Hepatocyte (in vitro differentiated cells): ENCODE data around the gene RAMAC. TPM values are rescaled to one million over a fixed set of nuclear protein-coding genes. Genes with fewer than 3 reads are reported as not detected.

Source experiments
- DNase-seq: peaks from one replicate; pipeline ENCODE4 v3.0.0-alpha.2; 2016; ENCODE audit warnings: low spot score
- H2AFZ ChIP-seq: fragments of 200-600 bp; sonication (generic); 2 replicates; pipeline ENCODE4 v1.6.0; 2016; ENCODE audit warnings: antibody characterized with exemption, mild to moderate bottlenecking
- H3K27ac ChIP-seq: fragments of 200-600 bp; sonication (generic); 2 replicates; pipeline ENCODE4 v1.5.1; 2016; ENCODE audit warnings: mild to moderate bottlenecking
- H3K27me3 ChIP-seq: fragments of 200-600 bp; sonication (generic); 2 replicates; pipeline ENCODE4 v1.6.1; 2016
- H3K36me3 ChIP-seq: fragments of 200-600 bp; sonication (generic); replicated peaks from 2 replicates; pipeline ENCODE4 v1.5.1; 2016; ENCODE audit warnings: low read depth; ENCODE audit not compliant: insufficient read depth
- H3K4me1 ChIP-seq: fragments of 200-600 bp; sonication (generic); 2 replicates; pipeline ENCODE4 v1.5.1; 2016; ENCODE audit warnings: mild to moderate bottlenecking, moderate library complexity; ENCODE audit not compliant: insufficient read depth
- H3K4me2 ChIP-seq: fragments of 200-600 bp; sonication (generic); 2 replicates; pipeline ENCODE4 v1.6.0; 2016
- H3K4me3 ChIP-seq: fragments of 200-600 bp; sonication (generic); 2 replicates; pipeline ENCODE4 v1.5.1; 2016; ENCODE audit warnings: mild to moderate bottlenecking
- H3K79me2 ChIP-seq: fragments of 200-600 bp; sonication (generic); 2 replicates; pipeline ENCODE4 v1.6.0; 2017; ENCODE audit warnings: mild to moderate bottlenecking
- H3K9me2 ChIP-seq: fragments of 200-600 bp; sonication (generic); replicated peaks from 2 replicates; pipeline ENCODE4 v1.6.0; 2017; ENCODE audit warnings: mild to moderate bottlenecking; ENCODE audit not compliant: insufficient read depth
- H3K9me3 ChIP-seq: fragments of 200-600 bp; sonication (generic); 2 replicates; pipeline ENCODE4 v1.5.1; 2016; ENCODE audit warnings: low read depth, mild to moderate bottlenecking
- H4K20me1 ChIP-seq: fragments of 200-600 bp; sonication (generic); 2 replicates; pipeline ENCODE4 v1.6.0; 2016; ENCODE audit warnings: mild to moderate bottlenecking; ENCODE audit not compliant: insufficient read depth, poor library complexity, severe bottlenecking
- EZH2 ChIP-seq: fragments of 200-600 bp; sonication (generic); IDR thresholded peaks from 2 replicates; pipeline ENCODE4 v1.6.1; 2016; ENCODE audit warnings: antibody characterized with exemption, mild to moderate bottlenecking, borderline replicate concordance
- EZH2phosphoT487 ChIP-seq: fragments of 200-600 bp; sonication (generic); IDR thresholded peaks from one replicate; pipeline ENCODE4 v1.6.1; 2018; ENCODE audit warnings: antibody characterized with exemption, mild to moderate bottlenecking, low read depth, moderate library complexity; ENCODE audit not compliant: unreplicated experiment, severe bottlenecking
- WGBS: methylation state at CpG from one replicate; pipeline ENCODE4 v1.1.6; 2016; ENCODE audit warnings: low lambda C conversion rate; ENCODE audit errors: missing lambda C conversion rate; 5-methylcytosine and 5-hydroxymethylcytosine counted together
- polyA plus RNA-seq: library from polyadenylated mRNA; unstranded; fragments of >200 nt; fragmentation: Nextera tagmentation; extraction: Ambion mirVana; gene quantifications from 2 replicates; pipeline ENCODE4 v1.2.1, GENCODE V29; 2016
- total RNA-seq: library from RNA; depleted of rRNA; stranded (reverse); fragments of >200 nt; gene quantifications from 2 replicates; pipeline ENCODE4 v1.2.3, GENCODE V29; 2014
- TF ChIP-seq, protein P1 (sequence below): fragments of 200-600 bp; sonication (generic); IDR thresholded peaks from 2 replicates; pipeline ENCODE4 v1.5.1; 2016; ENCODE audit warnings: antibody characterized with exemption, mild to moderate bottlenecking; ENCODE audit not compliant: poor library complexity

RAMAC gene
- total and polyA plus RNA-seq, 2 experiments from 2014 or later: 55.5 to 64.1 TPM

DNA sequence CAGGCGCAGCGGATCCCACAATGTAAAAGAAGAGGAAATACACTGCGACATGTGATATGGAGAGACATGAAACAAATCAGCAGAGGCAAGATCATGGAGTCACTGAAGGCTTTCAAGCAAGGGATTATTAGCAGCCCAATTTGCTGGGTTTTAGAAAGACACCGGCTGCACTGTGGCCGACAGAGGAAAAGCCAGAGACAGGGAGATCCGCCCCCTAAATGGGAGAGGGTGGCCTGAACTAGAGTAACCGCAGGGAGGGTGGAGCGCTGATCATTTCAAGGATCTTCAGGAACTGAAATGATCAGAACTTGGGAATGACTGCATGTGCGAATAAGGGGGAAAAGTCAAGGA, 26.0 kb downstream of the RAMAC start:
- H3K9me3 ChIP-seq: no peaks in the 10 kb centered on the region
- H3K4me3 ChIP-seq: no peak overlapping the region
- H3K4me1 ChIP-seq: peaks cover 16% of the 10 kb centered on the region
- H2AFZ ChIP-seq: peak overlapping the region; percentile 87
- H3K27me3 ChIP-seq: no peaks in the 10 kb centered on the region
- H3K79me2 ChIP-seq: peaks cover 22% of the 10 kb centered on the region
- whole genome bisulfite sequencing: 89% methylated on average over 9 of the region's 9 CpGs
- H4K20me1 ChIP-seq: no peaks in the 10 kb centered on the region
- DNase-seq: no peak
- no peaks in the 10 kb centered on the region for H3K36me3 ChIP-seq
- H3K9me2 ChIP-seq: no peaks in the 10 kb centered on the region
- peak overlapping the region; percentile 80 for H3K27ac ChIP-seq
- peak overlapping the region; percentile 85 for H3K4me2 ChIP-seq
- TF ChIP-seq EZH2phosphoT487 (no peak), EZH2 (no peak)
- TF ChIP-seq, protein P1, sequence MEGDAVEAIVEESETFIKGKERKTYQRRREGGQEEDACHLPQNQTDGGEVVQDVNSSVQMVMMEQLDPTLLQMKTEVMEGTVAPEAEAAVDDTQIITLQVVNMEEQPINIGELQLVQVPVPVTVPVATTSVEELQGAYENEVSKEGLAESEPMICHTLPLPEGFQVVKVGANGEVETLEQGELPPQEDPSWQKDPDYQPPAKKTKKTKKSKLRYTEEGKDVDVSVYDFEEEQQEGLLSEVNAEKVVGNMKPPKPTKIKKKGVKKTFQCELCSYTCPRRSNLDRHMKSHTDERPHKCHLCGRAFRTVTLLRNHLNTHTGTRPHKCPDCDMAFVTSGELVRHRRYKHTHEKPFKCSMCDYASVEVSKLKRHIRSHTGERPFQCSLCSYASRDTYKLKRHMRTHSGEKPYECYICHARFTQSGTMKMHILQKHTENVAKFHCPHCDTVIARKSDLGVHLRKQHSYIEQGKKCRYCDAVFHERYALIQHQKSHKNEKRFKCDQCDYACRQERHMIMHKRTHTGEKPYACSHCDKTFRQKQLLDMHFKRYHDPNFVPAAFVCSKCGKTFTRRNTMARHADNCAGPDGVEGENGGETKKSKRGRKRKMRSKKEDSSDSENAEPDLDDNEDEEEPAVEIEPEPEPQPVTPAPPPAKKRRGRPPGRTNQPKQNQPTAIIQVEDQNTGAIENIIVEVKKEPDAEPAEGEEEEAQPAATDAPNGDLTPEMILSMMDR: no peak

DNA sequence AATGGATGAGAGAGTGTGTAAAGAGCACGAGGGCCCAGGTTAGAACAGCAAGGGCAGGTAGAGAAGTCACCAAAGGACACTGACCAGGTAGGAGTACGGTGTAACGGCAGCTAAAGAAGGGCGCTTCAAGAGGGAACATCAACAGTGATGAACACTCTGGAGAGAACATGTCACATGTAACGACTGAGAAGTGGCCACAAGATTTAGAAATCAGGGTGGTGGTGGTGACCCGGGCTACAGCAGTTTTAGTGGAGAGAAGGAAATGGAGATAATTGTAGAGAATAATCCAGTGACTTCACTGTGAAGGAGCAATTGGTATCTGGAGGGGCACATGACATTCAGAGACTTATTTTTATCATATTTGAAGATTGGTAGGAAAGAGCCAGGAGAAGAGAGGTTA, 26.6 kb downstream of the RAMAC start:
- Histone ChIP-seq H3K4me1 (peaks cover 16% of the 10 kb centered on the region), H3K9me2 (no peaks in the 10 kb centered on the region), H3K27ac (no peak overlapping the region), H3K36me3 (no peaks in the 10 kb centered on the region), H4K20me1 (no peaks in the 10 kb centered on the region), H2AFZ (no peak overlapping the region), H3K27me3 (no peaks in the 10 kb centered on the region), H3K4me3 (no peak overlapping the region), H3K4me2 (peak overlapping the region; percentile 85), H3K79me2 (peaks cover 22% of the 10 kb centered on the region), H3K9me3 (no peaks in the 10 kb centered on the region)
- DNase-seq: no peak
- TF ChIP-seq, protein P1: no peak
- TF ChIP-seq EZH2phosphoT487 (no peak), EZH2 (no peak)
- 97% methylated on average over 6 of the region's 6 CpGs for WGBS

- WGBS: 73% methylated on average over 5 of the region's 5 CpGs
These were observed 28.2 kb downstream of the RAMAC start for GRCh38 chr15:83014205-83014653.

DNA sequence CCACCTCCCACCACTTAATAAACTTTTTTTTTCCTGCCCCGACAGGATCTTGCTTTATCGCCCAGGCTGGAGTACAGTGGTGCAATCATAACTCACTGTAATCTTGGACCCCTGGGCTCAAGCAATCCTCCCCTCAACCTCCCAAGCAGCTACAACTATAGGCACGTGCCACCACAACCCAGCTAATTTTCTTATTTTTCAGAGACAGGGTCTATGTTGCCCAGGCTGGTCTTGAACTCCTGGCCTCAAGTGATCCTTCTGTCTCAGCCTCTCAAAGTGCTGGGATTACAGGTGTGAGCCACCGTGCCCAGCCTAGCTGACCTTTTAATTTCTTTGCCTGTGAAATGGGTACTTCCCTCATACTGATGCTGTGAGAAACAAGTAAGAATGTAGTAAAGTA, 29.4 kb downstream of the RAMAC start:
- Histone ChIP-seq H3K4me1 (peaks cover 13% of the 10 kb centered on the region), H3K36me3 (no peaks in the 10 kb centered on the region), H2AFZ (no peak overlapping the region), H3K9me2 (no peaks in the 10 kb centered on the region), H3K4me2 (no peak overlapping the region), H3K79me2 (peaks cover 11% of the 10 kb centered on the region), H3K4me3 (no peak overlapping the region), H3K9me3 (no peaks in the 10 kb centered on the region), H3K27me3 (no peaks in the 10 kb centered on the region), H4K20me1 (no peaks in the 10 kb centered on the region), H3K27ac (no peak overlapping the region)
- DNase-seq: no peak
- 96% methylated on average over 4 of the region's 4 CpGs for WGBS
- TF ChIP-seq, protein P1: no peak
- TF ChIP-seq EZH2phosphoT487 (no peak), EZH2 (no peak)

More at GRCh38 chr15:83014205-83014653, 28.2 kb downstream of the RAMAC start:
- H2AFZ ChIP-seq: no peak overlapping the region
- H3K27me3 ChIP-seq: no peaks in the 10 kb centered on the region
- H3K79me2 ChIP-seq: peaks cover 22% of the 10 kb centered on the region
- no peaks in the 10 kb centered on the region for H3K36me3 ChIP-seq
- H3K9me2 ChIP-seq: no peaks in the 10 kb centered on the region
- H3K9me3 ChIP-seq: no peaks in the 10 kb centered on the region
- no peak for DNase-seq
- no peak overlapping the region for H3K27ac ChIP-seq
- TF ChIP-seq, protein P1: no peak
- peaks cover 16% of the 10 kb centered on the region for H3K4me1 ChIP-seq
- H4K20me1 ChIP-seq: no peaks in the 10 kb centered on the region
- no peak overlapping the region for H3K4me3 ChIP-seq
- no peak overlapping the region for H3K4me2 ChIP-seq
